GM12878 (cell line): ENCODE results near the gene ERO1A. TPM values are rescaled to one million over a fixed set of nuclear protein-coding genes. Genes with fewer than 3 reads are reported as not detected.

ENCODE experiments used
- ATAC-seq: fragments of 200-7000 bp; cut with Tn5 transposase; 3 replicates; pipeline ENCODE4 v1.9.1; 2020; ENCODE audit warnings: mild to moderate bottlenecking, moderate library complexity
- BruUV-seq: library from RNA; stranded (reverse); fragments of 400-500 nt; replicated peaks from 2 replicates; lab custom pipeline; 2021; lab: Mats Ljungman, UMichigan
- CTCF ChIA-PET: fragments of 300-600 bp; sonication (Branson Sonifier 250); formaldehyde crosslinking; extraction: SDS; loops from one replicate; lab custom pipeline; 2021; ENCODE audit warnings: inconsistent platforms; lab: Yijun Ruan, JAX
- POLR2A ChIA-PET: fragments of 350-600 bp; formaldehyde crosslinking; extraction: SDS; loops from one replicate; lab custom pipeline; 2021; ENCODE audit warnings: inconsistent platforms; lab: Charles Lee
- RAD21 ChIA-PET: fragments of 300-600 bp; sonication (Branson Sonifier 250); formaldehyde crosslinking; loops from one replicate; lab custom pipeline; 2023; ENCODE audit warnings: antibody characterized with exemption; ENCODE audit not compliant: unreplicated experiment; lab: Charles Lee
- SMC1A ChIA-PET: fragments of 300-600 bp; sonication (Branson Sonifier 250); formaldehyde crosslinking; loops from one replicate; lab custom pipeline; 2023; ENCODE audit not compliant: unreplicated experiment, uncharacterized antibody; lab: Charles Lee
- DNase-seq: peaks from one replicate; pipeline ENCODE4 v3.0.0-alpha.2; 2011; ENCODE audit warnings: low read depth, low spot score
- FAIRE-seq: peaks from 3 replicates; lab custom pipeline; 2011; peaks lifted over from hg19 to GRCh38; lab: Jason Lieb, UNC
- H2AFZ ChIP-seq: 2 replicates; pipeline ENCODE4 v1.6.0; 2011; ENCODE audit warnings: low read depth, low read length, control low read depth; ENCODE audit not compliant: control insufficient read depth
- H3K27ac ChIP-seq: 2 replicates; pipeline ENCODE4 v1.5.1; 2011; ENCODE audit warnings: control low read depth; ENCODE audit not compliant: control insufficient read depth, insufficient read depth
- H3K27me3 ChIP-seq, 2 experiments: replicated peaks in 1 of 2; 2 replicates each; pipeline versions ENCODE4 v1.6.0 to v1.6.1; 2011; ENCODE audit warnings: low read length in 1 of 2; ENCODE audit not compliant: control insufficient read depth in 2 of 2, insufficient read depth in 2 of 2
- H3K36me3 ChIP-seq, 2 experiments: 2 replicates each; pipeline ENCODE4 v1.5.1; 2011; ENCODE audit warnings: low read length in 1 of 2; ENCODE audit not compliant: control insufficient read depth in 2 of 2, insufficient read depth in 2 of 2
- H3K4me1 ChIP-seq: 2 replicates; pipeline ENCODE4 v1.6.1; 2011; ENCODE audit warnings: mild to moderate bottlenecking, low read length, moderate library complexity, mixed read lengths; ENCODE audit not compliant: control insufficient read depth, insufficient read depth
- H3K4me2 ChIP-seq: 2 replicates; pipeline ENCODE4 v1.6.0; 2011; ENCODE audit warnings: control low read depth; ENCODE audit not compliant: control insufficient read depth, insufficient read depth
- H3K4me3 ChIP-seq: fragments of 200-600 bp; sonication (generic); 2 replicates; pipeline ENCODE4 v1.5.1; 2016
- H3K79me2 ChIP-seq: 2 replicates; pipeline ENCODE4 v1.6.0; 2011; ENCODE audit warnings: low read length; ENCODE audit not compliant: control insufficient read depth, insufficient read depth
- H3K9ac ChIP-seq: 2 replicates; pipeline ENCODE4 v1.8.0; 2011; ENCODE audit warnings: low read length, control low read depth, mixed read lengths; ENCODE audit not compliant: control insufficient read depth, insufficient read depth
- H3K9me3 ChIP-seq: replicated peaks from 3 replicates; pipeline ENCODE4 v1.5.1; 2011; ENCODE audit warnings: mild to moderate bottlenecking, low read length; ENCODE audit not compliant: control insufficient read depth, insufficient read depth
- H4K20me1 ChIP-seq: 2 replicates; pipeline ENCODE4 v1.6.0; 2011; ENCODE audit not compliant: control insufficient read depth, insufficient read depth
- EED ChIP-seq: sonication (generic); IDR thresholded peaks from 2 replicates; pipeline ENCODE4 v1.6.1; 2016; ENCODE audit warnings: antibody characterized with exemption, low read depth
- HDGF ChIP-seq: fragments of 450-650 bp; IDR thresholded peaks from 2 replicates; pipeline ENCODE4 v1.6.1; 2016; ENCODE audit warnings: antibody characterized with exemption
- MTA3 ChIP-seq: IDR thresholded peaks from 2 replicates; pipeline ENCODE4 v1.6.1; 2012; ENCODE audit warnings: low read length, inconsistent platforms, borderline replicate concordance
- TARDBP ChIP-seq: IDR thresholded peaks from 2 replicates; pipeline ENCODE4 v1.6.1; 2016; ENCODE audit warnings: borderline replicate concordance
- TCF12 ChIP-seq: IDR thresholded peaks from 2 replicates; pipeline ENCODE4 v1.6.1; 2011; ENCODE audit warnings: low read depth, mild to moderate bottlenecking, low read length
- YBX1 ChIP-seq: fragments of 450-650 bp; IDR thresholded peaks from 2 replicates; pipeline ENCODE4 v1.6.1; 2016; ENCODE audit warnings: antibody characterized with exemption
- ZNF217 ChIP-seq: fragments of 450-650 bp; IDR thresholded peaks from 2 replicates; pipeline ENCODE4 v1.6.1; 2017; ENCODE audit warnings: antibody characterized with exemption, mild to moderate bottlenecking
- ZNF24 ChIP-seq: fragments of 450-650 bp; IDR thresholded peaks from 2 replicates; pipeline ENCODE4 v1.6.1; 2017; ENCODE audit warnings: antibody characterized with exemption, mild to moderate bottlenecking
- WGBS: methylation state at CpG from one replicate; pipeline ENCODE4 v1.1.6; 2016; ENCODE audit warnings: low lambda C conversion rate; ENCODE audit not compliant: insufficient replicate concordance, insufficient coverage; ENCODE audit errors: missing lambda C conversion rate; 5-methylcytosine and 5-hydroxymethylcytosine counted together
- in situ Hi-C: fragments of 300-500 bp; cut with MboI; formaldehyde crosslinking; loops from 9 replicates; pipeline ENCODE4 v1.14.3; 2018; ENCODE audit warnings: mixed read lengths
- intact Hi-C: fragments of 100-400 bp; cut with micrococcal nuclease; formaldehyde crosslinking; loops from one replicate; pipeline ENCODE4 v1.14.2; 2022; ENCODE audit not compliant: unreplicated experiment
- polyA plus RNA-seq, 11 experiments: library from polyadenylated mRNA; depleted of rRNA in 4 of 11; unstranded in 6 of 11; stranded (reverse) in 5 of 11; fragments of >200 nt; fragmentation: Nextera tagmentation in 4 of 11; fragmentation: Illumina TruSeq in 1 of 11; extraction: Ambion mirVana in 4 of 11; extraction: Trizol in 1 of 11; gene quantifications; 1 replicate in 1 of 11; 2 replicates in 10 of 11; pipeline versions ENCODE4 v1.2.1 to v1.2.3, GENCODE V29; 2011 to 2016; ENCODE audit warnings: inconsistent platforms in 2 of 11, missing spikeins in 2 of 11, low read depth in 1 of 11
- total RNA-seq, 4 experiments: library from RNA; depleted of rRNA in 3 of 4; stranded (reverse); fragments of >200 nt in 3 of 4; fragmentation: Illumina TruSeq in 1 of 4; extraction: Trizol in 1 of 4; gene quantifications; 2 replicates each; pipeline versions ENCODE4 v1.2.1 to v1.2.3, GENCODE V29; 2013 to 2021
- TF ChIP-seq, protein P1 (sequence below): fragments of 150-350 bp; IDR thresholded peaks from 2 replicates; pipeline ENCODE4 v1.6.1; 2014; ENCODE audit warnings: mild to moderate bottlenecking, low read depth, low read length
- TF ChIP-seq, protein P2 (sequence below): fragments of 450-650 bp; formaldehyde crosslinking; IDR thresholded peaks from 2 replicates; pipeline ENCODE4 v1.4.0; 2020; ENCODE audit warnings: mild to moderate bottlenecking, moderate library complexity
- TF ChIP-seq, protein P3 (sequence below): fragments of 450-650 bp; formaldehyde crosslinking; IDR thresholded peaks from 2 replicates; pipeline ENCODE4 v1.5.0; 2022; ENCODE audit warnings: mild to moderate bottlenecking, missing genetic modification characterization
- TF ChIP-seq, protein P4 (sequence below): IDR thresholded peaks from 2 replicates; pipeline ENCODE4 v1.6.1; 2012; ENCODE audit warnings: low read depth, low read length, improper control_type of control experiment

The ERO1A gene
- total and polyA plus RNA-seq, 10 of the 15 experiments (the other 5 are each of a cell fraction or from before 2014, with no cell fraction given) = 17.5 to 93.1 (median 48.5) TPM

DNA sequence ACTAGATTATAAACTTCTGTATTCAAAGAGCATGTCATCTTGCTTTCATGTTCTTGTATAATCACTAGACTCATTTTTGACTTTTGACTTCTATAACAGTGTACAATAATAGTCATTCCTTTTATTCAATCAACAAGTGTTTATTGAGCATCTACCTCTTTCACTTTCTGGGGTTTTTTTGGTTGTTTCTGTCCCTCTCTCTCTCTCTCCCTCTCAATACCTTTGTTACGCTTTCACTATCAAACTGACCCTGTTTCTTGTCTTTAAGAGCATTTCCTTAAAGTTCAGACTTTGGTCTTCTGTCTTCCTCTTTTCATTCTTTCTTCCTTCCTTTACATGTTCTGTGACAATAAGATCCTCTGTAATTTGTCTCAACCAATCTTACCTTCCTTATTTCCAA is 93.2 kb downstream of the ERO1A start:
- Histone ChIP-seq H3K27ac (no peak overlapping the region), H3K4me1 (no peaks in the 10 kb centered on the region), H3K79me2 (no peaks in the 10 kb centered on the region), H2AFZ (peak overlapping the region; percentile 55), H3K4me3 (no peak overlapping the region), H4K20me1 (no peaks in the 10 kb centered on the region), H3K4me2 (no peak overlapping the region; the same call in 1 of the 2 replicates), H3K9me3 (no peaks in the 10 kb centered on the region; the same call in 2 of the 3 replicates), H3K27me3 (no peaks in the 10 kb centered on the region), H3K9ac (no peak overlapping the region), H3K36me3 (no peaks in the 10 kb centered on the region)
- POLR2A ChIA-PET = no interaction called here
- intact Hi-C loops = no loop called here
- DNase-seq (no peak), FAIRE-seq (no peak), ATAC-seq (peak; percentile 39; the same call in 2 of the 3 replicates)
- RAD21 ChIA-PET = no interaction called here
- WGBS = 0% methylated on average over 1 of the region's 1 CpG
- SMC1A ChIA-PET = no interaction called here
- in situ Hi-C loops = no loop called here
- CTCF ChIA-PET = no interaction called here
- TF ChIP-seq, protein P1, sequence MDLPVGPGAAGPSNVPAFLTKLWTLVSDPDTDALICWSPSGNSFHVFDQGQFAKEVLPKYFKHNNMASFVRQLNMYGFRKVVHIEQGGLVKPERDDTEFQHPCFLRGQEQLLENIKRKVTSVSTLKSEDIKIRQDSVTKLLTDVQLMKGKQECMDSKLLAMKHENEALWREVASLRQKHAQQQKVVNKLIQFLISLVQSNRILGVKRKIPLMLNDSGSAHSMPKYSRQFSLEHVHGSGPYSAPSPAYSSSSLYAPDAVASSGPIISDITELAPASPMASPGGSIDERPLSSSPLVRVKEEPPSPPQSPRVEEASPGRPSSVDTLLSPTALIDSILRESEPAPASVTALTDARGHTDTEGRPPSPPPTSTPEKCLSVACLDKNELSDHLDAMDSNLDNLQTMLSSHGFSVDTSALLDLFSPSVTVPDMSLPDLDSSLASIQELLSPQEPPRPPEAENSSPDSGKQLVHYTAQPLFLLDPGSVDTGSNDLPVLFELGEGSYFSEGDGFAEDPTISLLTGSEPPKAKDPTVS = no peak
- TF ChIP-seq HDGF (no peak), ZNF217 (no peak), ZNF24 (no peak), TARDBP (no peak), TCF12 (no peak), EED (no peak), MTA3 (no peak), YBX1 (no peak)
- TF ChIP-seq, protein P2, sequence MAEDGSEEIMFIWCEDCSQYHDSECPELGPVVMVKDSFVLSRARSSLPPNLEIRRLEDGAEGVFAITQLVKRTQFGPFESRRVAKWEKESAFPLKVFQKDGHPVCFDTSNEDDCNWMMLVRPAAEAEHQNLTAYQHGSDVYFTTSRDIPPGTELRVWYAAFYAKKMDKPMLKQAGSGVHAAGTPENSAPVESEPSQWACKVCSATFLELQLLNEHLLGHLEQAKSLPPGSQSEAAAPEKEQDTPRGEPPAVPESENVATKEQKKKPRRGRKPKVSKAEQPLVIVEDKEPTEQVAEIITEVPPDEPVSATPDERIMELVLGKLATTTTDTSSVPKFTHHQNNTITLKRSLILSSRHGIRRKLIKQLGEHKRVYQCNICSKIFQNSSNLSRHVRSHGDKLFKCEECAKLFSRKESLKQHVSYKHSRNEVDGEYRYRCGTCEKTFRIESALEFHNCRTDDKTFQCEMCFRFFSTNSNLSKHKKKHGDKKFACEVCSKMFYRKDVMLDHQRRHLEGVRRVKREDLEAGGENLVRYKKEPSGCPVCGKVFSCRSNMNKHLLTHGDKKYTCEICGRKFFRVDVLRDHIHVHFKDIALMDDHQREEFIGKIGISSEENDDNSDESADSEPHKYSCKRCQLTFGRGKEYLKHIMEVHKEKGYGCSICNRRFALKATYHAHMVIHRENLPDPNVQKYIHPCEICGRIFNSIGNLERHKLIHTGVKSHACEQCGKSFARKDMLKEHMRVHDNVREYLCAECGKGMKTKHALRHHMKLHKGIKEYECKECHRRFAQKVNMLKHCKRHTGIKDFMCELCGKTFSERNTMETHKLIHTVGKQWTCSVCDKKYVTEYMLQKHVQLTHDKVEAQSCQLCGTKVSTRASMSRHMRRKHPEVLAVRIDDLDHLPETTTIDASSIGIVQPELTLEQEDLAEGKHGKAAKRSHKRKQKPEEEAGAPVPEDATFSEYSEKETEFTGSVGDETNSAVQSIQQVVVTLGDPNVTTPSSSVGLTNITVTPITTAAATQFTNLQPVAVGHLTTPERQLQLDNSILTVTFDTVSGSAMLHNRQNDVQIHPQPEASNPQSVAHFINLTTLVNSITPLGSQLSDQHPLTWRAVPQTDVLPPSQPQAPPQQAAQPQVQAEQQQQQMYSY (CRISPR knock-in tag) = no peak
- TF ChIP-seq, protein P3, sequence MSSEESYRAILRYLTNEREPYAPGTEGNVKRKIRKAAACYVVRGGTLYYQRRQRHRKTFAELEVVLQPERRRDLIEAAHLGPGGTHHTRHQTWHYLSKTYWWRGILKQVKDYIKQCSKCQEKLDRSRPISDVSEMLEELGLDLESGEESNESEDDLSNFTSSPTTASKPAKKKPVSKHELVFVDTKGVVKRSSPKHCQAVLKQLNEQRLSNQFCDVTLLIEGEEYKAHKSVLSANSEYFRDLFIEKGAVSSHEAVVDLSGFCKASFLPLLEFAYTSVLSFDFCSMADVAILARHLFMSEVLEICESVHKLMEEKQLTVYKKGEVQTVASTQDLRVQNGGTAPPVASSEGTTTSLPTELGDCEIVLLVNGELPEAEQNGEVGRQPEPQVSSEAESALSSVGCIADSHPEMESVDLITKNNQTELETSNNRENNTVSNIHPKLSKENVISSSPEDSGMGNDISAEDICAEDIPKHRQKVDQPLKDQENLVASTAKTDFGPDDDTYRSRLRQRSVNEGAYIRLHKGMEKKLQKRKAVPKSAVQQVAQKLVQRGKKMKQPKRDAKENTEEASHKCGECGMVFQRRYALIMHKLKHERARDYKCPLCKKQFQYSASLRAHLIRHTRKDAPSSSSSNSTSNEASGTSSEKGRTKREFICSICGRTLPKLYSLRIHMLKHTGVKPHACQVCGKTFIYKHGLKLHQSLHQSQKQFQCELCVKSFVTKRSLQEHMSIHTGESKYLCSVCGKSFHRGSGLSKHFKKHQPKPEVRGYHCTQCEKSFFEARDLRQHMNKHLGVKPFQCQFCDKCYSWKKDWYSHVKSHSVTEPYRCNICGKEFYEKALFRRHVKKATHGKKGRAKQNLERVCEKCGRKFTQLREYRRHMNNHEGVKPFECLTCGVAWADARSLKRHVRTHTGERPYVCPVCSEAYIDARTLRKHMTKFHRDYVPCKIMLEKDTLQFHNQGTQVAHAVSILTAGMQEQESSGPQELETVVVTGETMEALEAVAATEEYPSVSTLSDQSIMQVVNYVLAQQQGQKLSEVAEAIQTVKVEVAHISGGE = no peak
- TF ChIP-seq, protein P4, sequence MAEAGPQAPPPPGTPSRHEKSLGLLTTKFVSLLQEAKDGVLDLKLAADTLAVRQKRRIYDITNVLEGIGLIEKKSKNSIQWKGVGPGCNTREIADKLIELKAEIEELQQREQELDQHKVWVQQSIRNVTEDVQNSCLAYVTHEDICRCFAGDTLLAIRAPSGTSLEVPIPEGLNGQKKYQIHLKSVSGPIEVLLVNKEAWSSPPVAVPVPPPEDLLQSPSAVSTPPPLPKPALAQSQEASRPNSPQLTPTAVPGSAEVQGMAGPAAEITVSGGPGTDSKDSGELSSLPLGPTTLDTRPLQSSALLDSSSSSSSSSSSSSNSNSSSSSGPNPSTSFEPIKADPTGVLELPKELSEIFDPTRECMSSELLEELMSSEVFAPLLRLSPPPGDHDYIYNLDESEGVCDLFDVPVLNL = no peak
- no TSS peak for BruUV-seq
